ENCODE data around the gene ADRB2.

DNA sequence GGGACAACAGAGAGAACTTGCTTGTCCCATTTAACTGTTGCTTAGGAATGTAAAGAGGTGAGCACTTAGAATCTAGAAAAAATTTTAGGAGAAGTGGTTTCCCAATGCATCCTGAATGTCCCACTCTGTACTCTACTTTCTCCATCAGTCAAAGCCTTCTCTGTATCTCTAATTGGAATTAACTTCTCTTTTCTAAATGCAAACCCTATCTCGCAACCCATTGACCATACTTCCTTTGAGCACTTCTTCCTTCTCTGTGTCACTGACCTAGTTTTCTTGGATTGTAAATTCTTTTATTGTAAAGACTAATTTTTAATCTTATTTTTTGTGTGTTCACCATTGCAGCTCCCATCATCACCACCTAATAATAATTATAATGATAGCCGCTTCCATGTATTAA lies 33.3 kb downstream of the ADRB2 start:
- TF ChIP-seq, protein P1, sequence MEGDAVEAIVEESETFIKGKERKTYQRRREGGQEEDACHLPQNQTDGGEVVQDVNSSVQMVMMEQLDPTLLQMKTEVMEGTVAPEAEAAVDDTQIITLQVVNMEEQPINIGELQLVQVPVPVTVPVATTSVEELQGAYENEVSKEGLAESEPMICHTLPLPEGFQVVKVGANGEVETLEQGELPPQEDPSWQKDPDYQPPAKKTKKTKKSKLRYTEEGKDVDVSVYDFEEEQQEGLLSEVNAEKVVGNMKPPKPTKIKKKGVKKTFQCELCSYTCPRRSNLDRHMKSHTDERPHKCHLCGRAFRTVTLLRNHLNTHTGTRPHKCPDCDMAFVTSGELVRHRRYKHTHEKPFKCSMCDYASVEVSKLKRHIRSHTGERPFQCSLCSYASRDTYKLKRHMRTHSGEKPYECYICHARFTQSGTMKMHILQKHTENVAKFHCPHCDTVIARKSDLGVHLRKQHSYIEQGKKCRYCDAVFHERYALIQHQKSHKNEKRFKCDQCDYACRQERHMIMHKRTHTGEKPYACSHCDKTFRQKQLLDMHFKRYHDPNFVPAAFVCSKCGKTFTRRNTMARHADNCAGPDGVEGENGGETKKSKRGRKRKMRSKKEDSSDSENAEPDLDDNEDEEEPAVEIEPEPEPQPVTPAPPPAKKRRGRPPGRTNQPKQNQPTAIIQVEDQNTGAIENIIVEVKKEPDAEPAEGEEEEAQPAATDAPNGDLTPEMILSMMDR (IDR thresholded peaks at IDR 0.05): no peak
- no peak for TF ChIP-seq EP300 (IDR thresholded peaks at IDR 0.05)
